Measurements from ENCODE around the gene ACTA2.

Gene ACTA2

DNA sequence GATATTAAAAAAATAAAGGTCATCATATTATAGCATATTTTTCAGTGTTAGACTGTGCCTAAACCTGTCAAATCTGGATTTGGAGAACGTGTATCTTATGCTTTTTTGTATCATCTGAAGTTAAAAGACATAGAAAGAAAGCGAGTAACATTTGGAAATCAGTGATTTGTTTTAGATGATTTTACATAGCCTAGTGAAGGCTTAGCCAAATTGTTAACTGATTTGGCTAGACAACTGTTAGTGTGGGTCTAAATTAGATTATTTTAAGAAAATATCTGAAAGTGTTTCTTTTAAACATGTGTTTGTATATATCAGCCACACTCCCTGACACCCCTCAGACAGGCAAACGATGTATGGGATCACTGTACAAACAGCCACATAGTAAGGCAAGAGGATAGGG, 35.6 kb downstream of the ACTA2 start:
- DNase-seq: no peak

- DNase-seq: no peak
These were observed 36.3 kb downstream of the ACTA2 start for GRCh38 chr10:88916231-88916630.

DNA sequence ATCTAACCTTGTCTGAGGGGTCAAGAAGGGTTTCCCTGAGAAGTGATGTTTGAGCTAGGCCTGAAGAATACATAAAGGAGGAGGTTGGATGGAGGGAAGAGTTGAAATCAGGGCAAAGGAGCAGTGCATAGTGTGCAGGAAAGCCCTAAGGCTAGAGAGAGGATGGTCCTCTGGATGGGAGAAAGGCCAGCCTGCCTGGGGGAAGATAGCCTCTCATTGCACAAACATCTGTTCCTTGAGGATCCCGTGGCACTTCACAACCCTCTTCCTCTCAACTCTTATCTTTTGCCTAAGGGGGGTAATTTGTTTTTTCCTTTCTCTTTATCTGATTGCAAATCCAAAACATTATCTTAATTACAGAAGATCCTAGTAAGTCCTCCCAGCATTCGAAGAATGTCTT, 36.8 kb downstream of the ACTA2 start:
- no peak for DNase-seq

DNA sequence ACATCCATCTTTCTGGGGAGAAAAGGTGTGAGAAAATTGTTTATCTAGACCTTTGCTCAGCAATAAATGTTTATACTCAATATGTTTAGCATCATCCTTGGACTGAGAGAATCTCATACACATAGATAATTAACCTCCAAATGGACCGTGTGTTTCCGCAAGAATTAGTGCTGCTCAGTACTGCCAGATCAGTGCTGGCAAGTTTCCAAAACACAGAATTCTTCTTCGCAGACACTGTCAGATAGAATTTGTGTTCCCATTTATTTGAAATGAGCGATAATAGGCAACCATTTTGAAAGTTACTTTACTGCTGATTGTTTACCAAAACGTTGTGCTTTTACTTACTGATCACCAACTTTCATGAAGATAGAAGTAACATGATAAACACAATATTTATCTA, 38.8 kb downstream of the ACTA2 start:
- DNase-seq: no peak

GRCh38 chr10:88913127-88913526, 39.4 kb downstream of the ACTA2 start:
- peak; percentile 19 for DNase-seq

DNA sequence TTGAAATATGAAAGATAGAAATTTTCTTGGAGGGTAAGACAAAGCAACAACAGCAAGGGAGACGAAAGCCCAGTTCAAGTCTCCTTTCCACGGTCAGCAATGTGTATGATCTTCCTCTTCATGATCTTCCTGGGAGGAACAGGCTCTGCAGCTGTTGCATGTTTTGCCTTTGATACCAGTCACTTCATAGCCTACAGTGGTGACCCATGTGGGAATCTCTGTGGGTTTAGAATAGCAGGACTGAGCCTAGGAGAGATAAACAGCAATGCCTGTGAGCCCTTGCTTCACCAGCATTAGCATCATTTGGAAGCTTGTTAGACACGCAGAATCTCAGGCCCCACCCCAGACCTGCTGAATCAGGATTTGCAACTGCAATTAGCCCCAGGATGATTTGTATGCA, 40.7 kb downstream of the ACTA2 start:
- no peak for DNase-seq

DNA sequence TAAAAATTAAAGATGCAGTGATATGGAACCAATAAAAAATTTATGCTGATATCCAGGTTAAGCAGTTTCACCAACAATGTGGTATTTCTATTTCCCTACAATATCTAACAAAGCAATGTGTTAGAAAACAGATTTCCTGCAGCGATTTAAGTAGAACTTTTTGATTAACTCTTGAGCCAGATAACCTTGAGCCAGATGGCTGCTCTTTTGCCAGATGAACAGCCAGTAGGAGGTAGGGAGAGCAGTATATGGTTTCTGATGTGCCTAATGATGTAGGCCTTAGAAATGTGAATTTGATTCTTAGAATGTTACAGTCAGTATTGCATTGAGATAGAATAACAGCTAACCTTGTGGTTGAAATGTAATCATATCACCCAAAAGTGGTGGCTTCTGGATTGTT, 41.5 kb downstream of the ACTA2 start:
- no peak for DNase-seq

- no peak for DNase-seq
These were observed 44.4 kb downstream of the ACTA2 start for GRCh38 chr10:88908194-88908593.

DNA sequence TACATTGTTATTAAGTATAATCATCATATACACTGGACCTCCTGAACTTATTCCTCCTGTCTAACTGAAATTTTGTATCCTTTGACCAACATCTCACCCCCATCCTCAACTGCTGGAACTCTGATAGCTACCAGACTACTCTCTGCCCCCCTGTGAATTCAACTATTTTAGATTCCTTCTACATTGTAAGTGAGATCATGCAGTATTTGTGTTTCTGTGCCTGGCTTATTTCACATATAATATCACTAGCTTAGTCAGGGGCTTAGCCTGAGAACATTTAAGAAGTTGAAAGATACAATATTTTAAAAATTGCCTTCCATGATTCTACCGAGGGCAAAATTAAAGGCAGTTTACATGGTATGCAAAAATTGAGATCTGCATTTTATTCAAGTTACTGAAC, 45.7 kb downstream of the ACTA2 start:
- no peak for DNase-seq

DNA sequence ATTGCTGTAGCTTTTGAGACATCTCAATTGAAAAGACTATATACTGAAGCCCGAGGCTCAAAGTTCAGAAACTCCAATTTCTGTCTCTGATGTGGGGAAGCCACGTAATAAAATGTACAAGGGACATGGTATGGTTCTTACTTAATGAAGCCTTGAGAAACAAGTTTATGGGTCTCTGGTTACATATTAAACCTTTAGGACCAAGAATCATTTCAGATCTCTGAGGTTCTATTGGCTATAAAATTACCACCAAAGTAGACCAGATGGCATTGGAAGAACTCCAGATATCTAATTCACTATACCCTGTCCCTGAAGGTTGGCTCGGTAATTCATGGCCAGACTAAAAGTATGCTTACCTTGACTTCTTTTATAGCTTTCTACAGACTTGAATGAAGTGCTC, 48.9 kb downstream of the ACTA2 start:
- no peak for DNase-seq

- DNase-seq: no peak
These were observed 50.4 kb downstream of the ACTA2 start for GRCh38 chr10:88901984-88902789.

DNA sequence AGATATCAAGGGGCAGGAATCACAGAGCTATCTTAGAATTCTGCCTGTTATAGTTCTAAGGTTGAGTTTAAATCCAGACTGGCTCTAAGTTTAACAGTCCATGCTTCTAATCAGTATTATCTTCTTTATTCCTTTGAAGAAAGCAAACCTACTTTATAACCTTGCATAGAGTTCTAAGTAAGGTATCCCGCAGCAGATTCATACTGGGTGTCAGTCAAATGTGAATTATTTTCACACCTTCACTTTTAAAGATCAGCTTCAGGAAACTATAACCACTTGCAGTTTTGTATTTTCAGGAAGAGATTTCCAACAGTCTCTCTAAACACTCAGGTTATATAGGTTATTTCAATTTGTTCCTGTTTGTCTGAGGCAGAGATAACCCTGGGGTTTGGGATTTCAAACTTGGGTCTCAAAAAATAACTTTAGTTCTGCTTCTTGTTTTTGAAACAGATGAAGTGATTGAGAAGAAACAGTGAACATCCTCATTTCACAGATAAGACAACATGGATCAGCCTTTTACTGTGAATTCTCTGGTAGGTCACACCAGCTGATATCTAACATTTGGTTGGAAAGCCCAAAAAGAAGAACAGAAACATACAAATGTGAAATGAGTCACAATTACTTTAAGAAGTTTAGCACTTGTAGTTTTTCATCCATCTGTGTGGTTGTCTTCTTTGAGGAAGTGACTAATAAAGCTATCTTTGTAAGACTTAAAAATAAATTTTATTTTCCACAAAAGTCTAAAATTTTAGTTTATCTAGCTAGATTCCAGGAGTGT, 51.2 kb downstream of the ACTA2 start:
- no peak for DNase-seq

DNA sequence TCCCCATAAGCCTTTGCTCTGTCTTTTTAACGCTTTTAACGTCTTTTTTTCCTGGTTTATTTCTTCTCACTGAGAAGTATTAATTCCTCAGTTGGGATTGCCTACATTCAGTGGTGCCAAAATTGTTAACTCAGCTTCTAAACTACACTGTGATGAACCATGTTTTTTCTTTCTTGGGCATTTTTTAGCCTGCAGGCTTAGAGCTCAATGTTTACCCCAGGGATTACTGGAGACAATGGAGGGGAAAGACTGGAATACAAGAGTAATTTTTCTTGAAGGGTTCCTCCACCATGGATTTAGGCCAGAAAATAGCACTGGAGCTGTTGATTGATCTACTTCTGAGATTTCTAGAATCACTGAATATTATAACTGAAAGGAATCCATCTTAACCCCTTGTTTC, 52.7 kb downstream of the ACTA2 start:
- DNase-seq: no peak

- DNase-seq: no peak
These were observed 53.8 kb downstream of the ACTA2 start for GRCh38 chr10:88898727-88899126.

- DNase-seq: no peak
These were observed 55.3 kb downstream of the ACTA2 start for GRCh38 chr10:88896994-88897853.

DNA sequence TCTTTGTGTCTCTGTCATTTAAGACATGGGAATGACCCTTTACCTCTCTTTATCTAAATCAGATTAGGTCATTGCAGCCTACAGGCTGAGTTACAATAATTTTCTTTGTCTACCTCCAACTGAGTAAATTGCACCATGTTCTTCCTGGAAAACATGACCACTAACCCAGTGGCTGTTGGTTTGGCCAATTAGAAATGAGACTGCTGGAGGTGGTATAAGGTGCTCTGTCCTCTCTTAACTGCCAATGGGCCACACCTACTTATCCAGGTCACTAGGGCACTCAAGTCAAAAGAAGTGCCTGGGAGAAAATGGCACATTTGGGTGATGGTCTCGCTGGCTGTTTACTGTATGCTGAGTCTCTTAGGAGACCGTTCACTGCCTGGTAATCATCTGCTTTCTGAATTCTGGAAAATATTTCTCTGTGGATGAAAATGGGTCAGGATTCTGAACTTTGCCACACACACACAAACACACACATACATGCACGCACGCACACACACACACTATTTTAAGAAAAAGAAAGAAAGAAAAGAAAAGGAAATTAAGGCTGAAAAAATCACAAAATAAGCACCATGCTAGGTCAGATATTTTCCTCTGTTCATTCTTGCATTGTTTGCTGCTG, 56.1 kb downstream of the ACTA2 start:
- DNase-seq: no peak

DNA sequence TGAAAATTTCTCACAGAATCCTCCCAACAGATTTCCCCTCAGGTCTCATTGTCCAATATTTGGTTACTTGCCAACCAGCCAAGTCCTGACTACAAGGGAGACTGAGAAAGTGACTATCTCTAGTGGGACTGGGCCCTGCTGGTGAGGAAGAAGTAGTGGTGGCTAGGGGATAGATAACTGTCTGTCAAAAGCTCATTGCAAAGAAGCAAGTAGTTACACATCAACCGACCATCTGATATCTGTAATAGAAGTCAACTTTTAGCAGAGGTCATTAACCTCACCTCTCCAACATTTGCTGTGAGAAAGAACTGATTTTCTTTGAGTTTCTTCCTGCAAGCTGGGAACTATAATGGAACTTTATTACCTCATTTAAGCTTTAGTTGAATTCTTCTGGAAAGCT, 57.3 kb downstream of the ACTA2 start:
- DNase-seq: no peak

DNA sequence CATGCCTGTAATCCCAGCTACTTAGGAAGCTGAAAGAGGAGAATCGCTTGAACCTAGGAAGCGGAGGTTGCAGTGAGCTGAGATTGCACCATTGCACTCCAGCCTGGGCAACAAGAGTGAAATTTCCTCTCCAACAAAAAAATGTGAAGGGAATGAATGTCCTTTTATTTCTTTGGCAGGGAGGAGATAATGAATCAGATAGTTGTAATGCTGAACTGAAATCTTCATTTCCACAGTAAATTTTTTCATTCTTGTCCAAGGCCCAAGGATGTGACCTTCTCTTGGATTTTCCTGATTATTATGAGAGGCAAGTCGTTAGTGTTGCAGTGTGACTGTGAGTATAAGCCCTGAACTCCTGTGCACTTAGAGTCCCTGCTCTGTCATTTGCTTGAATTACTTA, 59.0 kb downstream of the ACTA2 start:
- no peak for DNase-seq

DNA sequence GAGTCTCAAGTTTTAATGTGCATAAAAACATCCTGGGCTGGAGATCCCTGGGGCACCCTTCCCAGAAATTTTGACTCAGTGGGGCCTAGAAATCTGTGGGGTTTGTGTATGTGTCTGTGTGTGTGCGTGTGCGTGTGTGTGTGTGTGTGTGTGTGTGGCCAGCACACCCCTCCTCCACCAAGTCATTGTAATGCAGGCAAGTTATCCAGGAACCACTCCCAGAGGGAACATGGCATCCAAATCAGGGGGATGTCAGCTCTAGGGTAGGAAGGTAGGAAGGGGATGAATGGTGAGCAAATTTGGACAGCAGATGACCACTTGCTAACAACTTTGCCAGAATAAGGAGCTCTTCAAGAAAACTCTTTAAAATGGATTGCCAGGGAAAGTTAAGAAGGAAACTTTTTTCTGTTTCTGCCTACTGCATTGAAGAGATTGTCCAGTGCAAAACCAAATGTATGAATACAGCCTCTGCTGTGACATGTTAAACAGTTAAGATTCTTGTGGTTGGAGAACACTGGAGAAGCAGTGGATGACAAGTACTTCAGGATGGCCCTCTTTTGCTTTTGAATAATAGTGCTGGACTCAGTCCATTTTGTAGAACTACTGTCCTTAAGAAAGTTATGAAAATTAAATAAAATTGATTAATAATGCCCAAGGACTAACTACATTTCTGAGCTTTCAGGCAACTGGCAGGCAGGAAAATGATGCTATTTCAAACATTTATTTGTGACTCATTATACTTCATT, 60.2 kb downstream of the ACTA2 start:
- DNase-seq: no peak

DNA sequence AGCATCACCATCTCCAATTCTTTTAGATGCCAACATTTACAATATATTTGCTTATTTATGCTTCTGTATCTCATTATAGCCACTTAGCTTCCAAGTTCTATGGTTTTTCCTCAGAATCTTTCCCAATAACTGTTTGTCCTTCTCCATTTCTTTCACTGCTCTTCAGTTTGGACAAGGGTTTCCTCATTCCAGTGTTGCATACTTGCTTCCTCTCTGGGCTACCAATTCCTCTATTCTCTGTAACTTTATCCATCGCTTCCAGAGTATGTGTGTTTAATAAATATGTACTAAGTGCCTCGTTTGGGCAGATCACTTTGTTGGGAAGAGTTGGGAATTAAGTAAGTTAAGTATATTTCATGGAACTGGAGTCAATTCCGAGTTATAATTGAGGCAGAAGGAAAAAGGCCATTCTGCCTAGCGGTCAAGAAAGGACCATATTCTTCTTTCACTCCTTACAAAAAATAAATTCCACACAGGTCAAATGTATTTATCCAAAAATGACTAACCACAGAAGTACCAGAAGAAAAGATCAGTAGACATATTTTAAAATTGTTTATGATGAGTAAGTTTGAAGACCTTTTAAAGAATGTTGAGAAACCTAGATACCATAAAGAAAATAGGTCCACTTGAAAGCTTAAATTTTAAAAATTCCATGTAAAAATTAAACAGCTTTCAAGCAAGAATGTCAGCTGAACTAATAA, 61.7 kb downstream of the ACTA2 start:
- no peak for DNase-seq

GRCh38 chr10:88889559-88890337, 62.8 kb downstream of the ACTA2 start:
- no peak for DNase-seq

Data from NCI-H1436 (cell line).